GM10847 (cell line): ENCODE measurements around the gene C1QTNF9.

Experiments
- POLR2A ChIP-seq: IDR thresholded peaks from 2 replicates; pipeline ENCODE4 v1.6.1; 2011; ENCODE audit not compliant: insufficient read length; ENCODE audit errors: extremely low read depth

The C1QTNF9 gene

DNA sequence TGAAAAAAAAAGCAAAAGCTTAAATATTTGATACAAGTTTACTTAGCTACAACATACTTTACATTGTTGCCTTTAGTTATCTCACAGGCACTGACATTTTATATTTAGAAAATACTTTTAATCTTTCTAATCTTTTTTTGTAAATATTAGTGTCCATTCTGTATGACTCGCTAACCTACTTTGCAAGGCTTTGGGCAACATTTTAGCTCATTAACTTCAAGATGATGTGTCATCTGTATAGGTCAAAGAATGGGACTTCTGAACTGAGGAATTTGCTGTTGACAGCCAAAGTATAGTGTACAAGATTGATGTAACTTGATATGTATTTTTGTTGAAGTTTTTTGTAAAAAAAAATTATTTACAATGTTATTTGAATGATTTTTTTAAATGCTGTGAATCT is 2.7 kb upstream of the C1QTNF9 start:
- no peak for TF ChIP-seq POLR2A

DNA sequence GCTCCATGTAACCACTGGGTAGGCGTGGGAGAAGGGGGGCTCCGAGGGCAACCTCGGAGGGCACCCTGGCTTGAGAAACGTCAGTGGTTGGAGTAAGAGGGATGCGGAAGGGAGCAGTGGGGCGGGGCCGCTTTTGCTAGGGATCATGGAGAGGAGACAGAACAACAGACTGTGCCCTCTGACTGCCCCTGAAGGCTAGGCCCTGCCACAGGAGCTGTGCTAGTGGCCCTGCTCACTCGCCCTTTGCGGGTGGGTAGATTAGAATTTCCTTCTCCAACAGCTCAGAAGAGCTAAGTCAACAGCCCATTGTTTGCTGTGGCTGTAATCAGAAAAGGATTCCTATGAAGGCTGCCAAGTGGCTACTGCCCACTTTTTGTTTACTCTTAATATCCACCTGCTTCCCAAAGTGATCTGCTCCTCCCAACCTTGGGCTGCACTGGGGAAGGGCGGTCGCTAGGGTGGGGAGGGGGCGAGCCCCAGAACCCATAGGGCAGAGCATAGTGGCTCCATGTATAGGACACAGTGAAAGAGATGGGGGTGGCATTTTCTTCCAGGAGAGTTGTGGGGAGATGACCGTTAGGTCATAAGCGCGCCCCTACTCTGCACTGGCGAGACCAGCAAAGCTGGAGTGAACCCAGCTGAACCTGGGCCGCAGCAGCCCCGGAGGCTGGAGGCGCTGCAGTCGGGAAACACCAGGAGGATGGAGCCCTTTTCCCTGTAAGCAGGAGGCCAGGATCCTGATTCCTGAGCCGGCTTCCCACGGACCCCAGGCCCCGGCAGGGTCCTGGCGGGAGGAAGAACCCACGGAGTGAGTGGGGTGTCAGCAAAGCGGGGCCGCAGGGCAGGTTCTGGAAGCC is 1.9 kb upstream of the C1QTNF9 start:
- no peak for TF ChIP-seq POLR2A

DNA sequence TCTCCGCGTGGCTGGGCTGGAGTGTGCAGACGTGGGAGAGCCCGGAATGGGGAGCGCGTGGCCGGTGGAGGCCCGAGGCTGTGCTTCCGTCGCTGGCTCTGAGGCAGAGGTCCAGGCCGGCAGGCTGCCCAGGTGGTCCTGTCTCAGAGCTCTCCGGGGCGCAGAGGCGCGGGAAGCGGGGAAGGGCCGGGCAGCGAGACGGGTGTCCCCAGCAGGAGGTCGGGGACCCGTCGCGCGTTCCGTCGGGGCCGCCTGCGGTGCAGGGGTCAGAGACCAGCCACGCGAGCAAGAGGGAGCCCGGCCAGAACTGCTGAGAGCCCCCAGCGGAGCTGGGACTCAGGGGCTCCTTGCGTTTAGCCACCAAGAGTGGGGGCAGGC is 1.3 kb upstream of the C1QTNF9 start:
- no peak for TF ChIP-seq POLR2A

DNA sequence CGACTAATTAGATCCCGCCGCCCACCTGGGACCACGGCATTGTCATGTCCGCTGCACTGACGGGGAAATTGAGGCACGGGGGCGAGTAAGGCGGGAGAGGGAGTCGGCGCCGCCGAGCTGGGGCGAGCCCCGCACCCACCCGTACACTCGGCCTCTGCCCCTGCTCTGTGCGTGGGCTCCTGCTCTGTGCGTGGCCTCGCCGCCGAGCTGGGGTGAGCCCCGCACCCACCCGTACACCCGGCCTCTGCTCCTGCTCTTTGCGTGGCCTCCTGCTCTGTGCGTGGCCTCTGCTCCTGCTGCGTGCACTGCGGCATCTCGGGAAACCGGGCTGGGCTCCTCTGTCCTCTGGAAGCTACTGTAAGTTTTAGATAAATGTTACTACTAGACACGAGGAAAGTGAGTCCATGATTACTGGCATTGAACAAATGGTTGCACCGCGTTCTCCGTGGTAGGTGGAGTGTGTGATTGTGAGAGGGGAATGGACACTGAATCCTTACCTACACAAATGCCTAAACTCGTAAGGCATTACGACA is 826 bp upstream of the C1QTNF9 start:
- TF ChIP-seq POLR2A: no peak

DNA sequence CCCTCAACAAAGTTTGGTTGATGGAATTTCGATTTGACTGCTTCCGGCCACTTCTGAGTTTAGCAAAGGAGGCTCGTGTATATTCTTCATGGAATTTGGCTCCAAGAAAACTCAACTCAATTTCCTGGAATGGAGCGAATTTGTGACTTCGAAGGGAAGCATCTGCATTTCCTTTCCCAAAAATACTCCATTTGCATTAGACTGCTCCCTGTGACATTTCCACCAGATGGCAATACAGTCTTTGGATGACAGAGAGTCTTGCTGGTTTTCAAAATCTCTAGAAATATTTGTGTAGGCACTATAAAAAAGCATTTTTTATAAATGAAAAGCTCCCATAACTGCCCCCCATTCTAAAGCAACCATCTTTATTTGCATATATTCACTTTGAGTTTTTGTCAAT is 4.1 kb downstream of the C1QTNF9 start:
- TF ChIP-seq POLR2A: no peak

DNA sequence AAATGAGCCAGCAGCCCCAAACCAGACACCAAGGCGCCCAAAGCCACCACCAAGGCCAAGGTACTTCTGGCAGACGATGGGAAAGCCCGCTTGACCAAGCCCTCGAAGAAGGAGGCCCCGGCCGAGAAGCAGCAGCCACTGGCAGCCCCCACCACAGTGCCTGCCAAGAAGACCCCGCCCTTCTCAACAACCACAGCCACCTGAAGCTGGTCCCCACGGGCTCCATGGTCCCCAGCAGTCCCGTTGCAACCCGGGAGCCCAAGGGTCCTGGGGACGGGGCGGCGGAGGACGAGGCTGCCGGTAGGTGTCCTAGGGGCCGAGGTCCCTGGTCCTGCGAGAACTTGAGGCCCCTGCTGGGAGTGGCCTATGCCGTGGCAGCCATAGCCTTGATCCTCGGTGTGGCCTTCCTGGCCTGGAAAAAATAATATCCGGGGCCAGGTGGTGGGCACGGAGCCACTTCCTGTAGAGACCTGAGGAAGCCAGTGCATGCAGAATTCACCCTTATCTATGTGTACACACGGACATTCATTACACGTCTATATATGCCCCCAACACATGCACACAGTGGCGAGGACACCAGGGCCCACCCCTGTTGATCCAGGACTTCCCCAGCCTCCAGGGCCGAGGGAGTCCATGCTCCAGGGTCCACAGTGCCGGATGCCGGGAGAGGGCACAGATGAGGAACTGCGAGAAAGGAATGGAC is 13.8 kb downstream of the C1QTNF9 start:
- TF ChIP-seq POLR2A: no peak

DNA sequence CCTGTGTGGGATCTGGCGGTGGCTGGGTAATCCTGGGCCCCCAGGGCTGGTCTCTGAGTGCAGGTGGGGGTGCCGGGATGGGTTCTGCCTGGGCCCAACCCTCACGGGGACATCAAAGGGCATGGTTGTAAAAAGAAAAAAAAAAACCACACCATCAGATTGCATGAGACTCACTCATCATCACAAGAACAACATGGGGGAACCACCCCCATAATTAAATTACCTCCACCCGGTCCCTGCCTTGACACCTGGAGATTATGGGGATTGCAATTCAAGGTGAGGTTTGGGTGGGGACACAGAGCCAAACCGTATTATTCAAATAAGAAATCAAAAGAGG is 14.3 kb downstream of the C1QTNF9 start:
- no peak for TF ChIP-seq POLR2A

DNA sequence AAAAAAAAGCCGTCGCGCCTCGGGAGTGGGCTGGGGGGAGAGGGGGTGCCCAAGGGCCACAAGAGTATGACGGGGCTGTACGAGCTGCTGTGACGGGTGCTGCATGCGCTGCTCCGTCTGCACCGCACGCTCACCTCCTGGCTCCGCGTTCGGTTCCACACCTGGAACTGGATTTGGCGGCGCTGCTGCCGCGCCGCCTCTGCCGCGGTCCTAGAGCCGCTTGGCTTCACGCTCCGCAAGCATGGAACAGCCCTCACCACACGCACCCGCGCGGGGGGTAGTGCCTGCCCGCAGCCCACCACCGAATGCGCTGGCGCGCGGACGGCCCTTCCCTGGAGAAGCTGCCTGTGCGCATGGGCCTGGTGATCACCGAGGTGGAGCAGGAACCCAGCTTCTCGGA is 18.8 kb downstream of the C1QTNF9 start:
- TF ChIP-seq POLR2A: no peak

DNA sequence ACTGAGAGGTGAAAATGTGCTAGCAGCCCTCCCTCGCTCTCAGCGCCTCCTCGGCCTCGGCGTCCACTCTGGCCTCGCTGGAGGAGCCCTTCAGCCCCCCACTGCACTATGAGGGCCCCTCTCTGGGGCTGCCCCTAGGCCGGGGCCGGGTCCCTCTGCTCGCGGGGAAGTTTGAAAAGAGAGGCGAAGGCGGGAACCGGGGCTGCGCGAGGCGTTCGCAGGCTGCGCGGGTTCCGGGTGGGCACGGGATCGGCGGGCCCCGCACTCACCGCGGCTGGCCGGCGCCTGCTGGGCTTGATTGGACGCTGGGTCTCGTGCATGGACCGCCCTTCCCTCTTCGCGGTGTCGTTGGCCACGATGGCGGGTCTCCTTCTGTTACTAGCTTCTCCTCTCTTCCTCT is 29.3 kb downstream of the C1QTNF9 start:
- TF ChIP-seq POLR2A: no peak

DNA sequence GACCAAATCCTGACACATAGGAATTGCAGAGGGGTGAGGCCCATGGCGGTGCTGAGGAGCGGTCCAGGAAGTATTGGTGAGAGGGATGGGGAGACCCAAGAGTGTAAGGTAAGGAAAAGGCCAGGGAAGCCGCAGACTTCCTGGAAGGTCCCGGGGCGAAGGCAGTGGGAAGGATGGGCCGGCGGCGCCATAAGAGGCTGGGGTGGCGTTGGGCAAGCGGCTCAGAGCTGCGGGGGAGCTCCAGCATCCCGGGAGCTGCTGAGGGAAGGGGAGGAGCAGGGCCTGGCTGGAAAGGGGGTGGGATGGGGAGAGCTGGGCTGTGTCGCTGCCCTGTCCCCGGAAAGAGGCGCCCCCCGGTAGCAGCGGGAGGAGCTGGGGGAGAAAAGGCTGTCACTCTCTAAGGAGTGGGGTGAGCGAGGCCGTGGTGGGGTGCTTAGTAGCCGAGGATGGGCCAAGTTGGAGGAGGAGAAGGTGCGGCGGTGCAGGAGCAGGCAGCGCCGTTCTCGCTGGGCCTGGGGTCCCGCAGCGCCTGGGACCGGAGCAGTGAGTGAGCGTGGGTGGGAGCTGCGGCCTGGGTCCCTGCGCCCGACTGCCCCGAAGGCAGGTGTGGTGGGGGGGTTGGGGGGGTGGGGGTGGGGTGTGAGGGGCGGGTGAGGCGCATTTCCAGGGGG is 30.7 kb downstream of the C1QTNF9 start:
- TF ChIP-seq POLR2A: no peak

DNA sequence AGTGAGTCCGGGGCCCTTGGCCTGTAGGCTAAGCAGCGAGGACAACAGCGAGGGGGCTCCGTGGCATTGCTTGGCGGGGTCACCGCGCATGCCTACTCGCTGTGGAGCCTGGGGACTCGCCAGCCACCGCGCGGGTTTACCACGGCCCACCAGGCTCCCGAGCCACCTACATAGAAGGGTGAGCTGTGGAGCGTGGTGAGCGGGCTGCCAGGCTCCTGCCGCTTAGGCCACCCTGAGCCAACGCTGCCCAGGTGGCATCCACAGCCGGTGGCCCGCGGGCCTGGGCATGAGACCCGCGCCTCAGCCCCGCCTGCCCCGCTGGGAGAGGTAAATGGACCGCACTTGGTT is 31.2 kb downstream of the C1QTNF9 start:
- no peak for TF ChIP-seq POLR2A

DNA sequence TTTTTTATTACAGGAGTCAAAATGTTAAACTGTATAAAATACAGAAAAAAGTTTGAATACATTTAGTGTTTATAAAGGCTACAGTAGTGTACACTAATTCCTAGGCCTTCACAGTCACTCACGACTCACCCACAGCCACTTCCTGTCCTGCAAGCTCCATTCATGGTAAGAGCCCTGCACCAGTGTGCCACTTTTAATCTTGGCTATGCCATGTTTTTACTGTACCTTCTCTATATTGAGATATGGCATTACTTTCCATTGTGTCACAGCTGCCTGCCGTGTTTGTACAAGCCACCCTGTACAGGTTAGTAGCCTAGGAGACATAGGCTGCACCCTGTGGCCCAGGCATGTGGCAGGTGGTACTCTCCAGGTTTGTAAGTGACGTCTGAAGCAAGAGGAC is 32.1 kb downstream of the C1QTNF9 start:
- no peak for TF ChIP-seq POLR2A

DNA sequence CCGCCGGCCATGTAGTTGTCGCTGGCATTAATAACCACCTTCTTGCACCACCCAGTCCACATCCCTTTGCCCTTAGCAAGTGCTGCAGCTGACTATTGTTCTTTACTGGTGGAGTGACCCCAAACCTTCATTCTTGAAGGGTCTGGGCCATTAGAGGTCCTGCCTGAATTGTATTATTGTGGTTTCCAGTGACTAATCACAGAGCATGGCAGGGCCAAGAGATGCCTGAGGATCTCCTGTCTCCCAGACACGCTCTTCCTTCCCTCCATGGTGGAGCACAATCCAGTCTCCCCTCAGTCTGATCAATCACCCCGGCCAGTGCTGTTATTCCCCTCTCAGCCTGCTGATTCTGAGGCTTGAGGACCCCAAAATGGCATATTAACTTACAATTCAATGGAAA is 39.0 kb downstream of the C1QTNF9 start:
- no peak for TF ChIP-seq POLR2A

DNA sequence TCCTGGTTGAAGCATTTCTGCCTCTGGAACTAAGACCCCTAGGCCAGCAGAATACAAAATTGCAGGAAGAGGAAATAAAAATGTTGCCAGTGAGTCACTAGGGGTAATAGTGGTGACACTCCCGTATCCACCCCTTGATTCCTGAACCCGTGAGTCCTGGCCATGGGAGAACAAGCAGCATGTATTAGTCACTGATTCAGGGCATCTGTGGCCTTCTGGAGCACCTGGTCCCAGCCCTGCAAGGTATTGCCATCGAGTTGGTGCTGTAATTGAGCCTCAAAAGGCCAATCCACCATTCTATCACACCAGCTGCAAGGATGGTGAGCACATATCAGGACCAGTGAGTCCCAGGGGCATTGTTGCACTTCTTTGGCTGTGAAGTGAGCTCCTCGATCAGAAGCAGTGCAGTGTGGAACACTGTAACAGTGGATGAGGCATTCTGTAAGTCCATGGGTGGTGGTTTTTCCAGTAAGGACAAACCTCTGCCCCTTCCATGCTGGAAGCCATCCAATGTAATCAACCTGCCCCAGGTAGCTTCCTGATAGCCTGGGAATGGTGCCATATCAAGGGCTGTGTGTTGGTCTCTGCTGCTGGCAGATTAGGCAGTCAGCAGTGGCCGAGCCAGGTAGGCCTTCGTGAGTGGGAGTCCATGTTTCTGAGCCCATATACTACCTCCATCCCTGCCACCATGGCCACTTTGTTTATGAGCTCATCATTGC is 39.6 kb downstream of the C1QTNF9 start:
- TF ChIP-seq POLR2A: no peak

DNA sequence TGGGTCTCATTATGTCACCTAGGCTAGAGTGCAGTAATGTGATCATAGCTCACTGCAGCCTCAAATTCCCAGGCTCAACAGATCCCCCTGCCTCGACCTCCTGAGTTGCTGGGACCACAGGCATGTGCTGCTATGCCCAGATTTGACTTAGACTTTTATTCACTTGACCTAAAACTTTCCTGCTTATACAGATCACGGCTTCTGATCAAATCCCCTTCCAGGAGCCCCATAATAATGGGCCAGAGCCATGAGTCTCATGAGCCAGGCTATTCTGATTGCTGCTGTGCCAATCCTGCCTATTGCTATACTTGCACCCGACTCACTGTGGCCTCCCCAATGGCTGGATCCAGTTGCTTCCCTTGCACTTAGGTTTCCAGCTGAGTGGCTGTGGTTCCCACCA is 42.0 kb downstream of the C1QTNF9 start:
- no peak for TF ChIP-seq POLR2A
